Stomach smooth muscle (tissue), 2 donors: ENCODE data around the gene GRK6.
A peak's percentile ranks its signal among the peaks of the same experiment; 100 is the strongest.
"Not testable (repeated sequence)": the region's sequence is repeated elsewhere in the genome, so short reads cannot be mapped to it uniquely, and the experiment has no call there.

Source experiments
- H3K27ac ChIP-seq: one replicate; pipeline ENCODE4 v1.7.0; 2013; ENCODE audit warnings: mild to moderate bottlenecking, low read length, inconsistent platforms
- H3K27me3 ChIP-seq, 2 donors: one replicate each; pipeline ENCODE4 v1.7.0; 2013; ENCODE audit warnings: low read length in 2 of 2; ENCODE audit not compliant: insufficient read depth in 2 of 2, control insufficient read depth in 1 of 2
- H3K36me3 ChIP-seq, 2 donors: one replicate each; pipeline ENCODE4 v1.7.0; 2013; ENCODE audit warnings: low read length in 2 of 2; ENCODE audit not compliant: control insufficient read depth in 2 of 2, insufficient read depth in 2 of 2
- H3K4me1 ChIP-seq: one replicate; pipeline ENCODE4 v1.7.0; 2013; ENCODE audit warnings: low read length; ENCODE audit not compliant: control insufficient read depth, insufficient read depth
- H3K4me3 ChIP-seq, 2 donors: one replicate each; pipeline ENCODE4 v1.7.0; 2013; ENCODE audit warnings: low read length in 2 of 2
- H3K9ac ChIP-seq, 2 donors: one replicate each; pipeline ENCODE4 v1.7.0; 2013; ENCODE audit warnings: low read length in 2 of 2, mild to moderate bottlenecking in 1 of 2
- H3K9me3 ChIP-seq, 2 donors: one replicate each; pipeline ENCODE4 v1.7.0; 2013; ENCODE audit warnings: low read length in 2 of 2; ENCODE audit not compliant: control insufficient read depth in 2 of 2
- donor health status: healthy.
- donor health status: Pancreatic carcinoma.

GRK6 gene

DNA sequence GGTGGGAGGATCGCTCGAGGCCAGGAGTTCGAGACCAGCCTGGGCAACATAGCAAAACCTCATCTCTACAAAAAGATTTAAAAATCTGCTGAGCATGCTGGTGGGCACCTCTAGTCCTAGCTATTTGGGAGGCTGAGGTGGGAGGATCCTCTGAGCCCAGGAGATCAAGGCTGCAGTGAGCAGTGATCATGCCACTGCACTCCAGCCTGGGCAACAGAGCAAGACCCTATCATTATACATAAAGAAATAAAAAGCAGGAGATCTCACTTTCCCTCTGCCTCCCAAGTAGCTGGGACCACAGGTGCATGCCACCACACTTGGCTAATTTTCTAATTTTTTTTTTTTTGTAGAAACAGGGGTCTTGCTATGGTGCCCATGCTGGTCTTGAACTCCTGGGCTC is 59.3 kb downstream of the GRK6 start:
- H3K9ac ChIP-seq, H3K9me3 ChIP-seq, H3K4me3 ChIP-seq, H3K27me3 ChIP-seq: not testable (repeated sequence)
- peaks cover 78% of the 10 kb centered on the region for H3K4me1 ChIP-seq
- peak overlapping the region; percentile 78 for H3K27ac ChIP-seq
- peaks cover 51 to 56% of the 10 kb centered on the region in 2 donors for H3K36me3 ChIP-seq

DNA sequence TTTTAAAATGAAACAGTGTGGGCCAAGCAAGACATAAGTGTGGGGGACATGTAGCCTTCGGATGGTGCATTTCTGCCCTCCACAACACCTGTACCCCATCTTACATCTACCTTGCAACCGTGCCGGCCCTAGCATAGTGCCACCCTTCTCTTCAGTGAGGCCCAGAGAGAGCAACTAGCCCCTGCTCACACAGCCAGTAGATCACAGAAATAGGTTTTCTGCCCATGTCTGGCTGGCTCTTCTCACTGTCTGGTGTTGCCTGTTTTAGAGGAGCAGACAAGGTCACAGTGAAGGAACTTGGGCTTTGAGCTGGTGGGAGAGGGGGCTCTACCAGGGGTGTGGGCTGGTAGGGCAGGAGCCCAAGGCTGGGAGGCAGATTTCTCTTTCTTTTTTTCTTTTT is 59.8 kb downstream of the GRK6 start:
- Histone ChIP-seq H3K36me3 (peaks cover 51 to 59% of the 10 kb centered on the region in 2 donors), H3K27me3 (no peaks in the 10 kb centered on the region), H3K4me1 (peaks cover 80% of the 10 kb centered on the region), H3K27ac (no peak overlapping the region), H3K9me3 (no peaks in the 10 kb centered on the region), H3K9ac (no peak overlapping the region), H3K4me3 (no peak overlapping the region)

DNA sequence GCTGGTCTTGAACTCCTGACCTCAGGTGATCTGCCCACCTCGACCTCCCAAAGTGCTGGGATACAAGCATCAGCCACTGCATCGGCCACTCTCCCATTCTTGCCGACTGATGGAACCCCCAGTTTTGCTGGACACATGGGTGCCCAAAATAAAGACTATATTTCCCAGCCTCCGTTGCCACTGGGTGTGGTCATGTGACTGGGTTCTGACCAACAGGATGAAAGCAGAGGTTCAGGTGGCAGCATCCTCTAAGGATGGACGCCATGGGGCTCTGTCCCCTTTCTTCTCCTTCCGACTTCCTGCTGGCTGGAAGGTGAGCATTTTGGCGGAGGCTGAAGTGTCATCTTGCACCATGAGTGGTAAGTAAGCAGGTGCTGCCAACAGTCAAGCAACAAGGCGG is 60.7 kb downstream of the GRK6 start:
- H3K9me3 ChIP-seq, result no peaks in the 10 kb centered on the region
- H3K27me3 ChIP-seq, result no peaks in the 10 kb centered on the region
- no peak overlapping the region for H3K4me3 ChIP-seq
- H3K4me1 ChIP-seq, result peaks cover 81% of the 10 kb centered on the region
- H3K9ac ChIP-seq, result no peak overlapping the region
- H3K27ac ChIP-seq, result peak overlapping the region; percentile 77
- H3K36me3 ChIP-seq, result peaks cover 50 to 55% of the 10 kb centered on the region in 2 donors

DNA sequence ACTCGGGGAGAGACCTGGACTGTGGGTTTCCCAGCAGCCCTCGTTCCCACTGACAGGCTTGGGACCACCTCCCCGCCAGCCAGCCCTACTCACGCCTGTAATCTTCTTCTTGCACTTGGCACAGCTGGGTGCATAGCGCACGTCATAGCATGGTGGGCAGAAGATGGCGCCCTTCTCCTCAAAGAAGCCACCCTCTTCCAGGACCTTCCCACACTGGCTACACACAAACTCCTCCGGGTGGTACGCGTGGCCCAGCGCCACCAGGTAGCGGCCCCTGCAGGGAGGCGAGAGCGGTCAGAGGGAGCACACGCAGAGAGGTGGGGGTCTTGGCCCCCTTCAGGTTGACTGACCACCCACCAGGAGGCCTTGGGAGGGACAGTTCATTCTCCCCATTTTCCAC is 61.5 kb downstream of the GRK6 start:
- H3K4me3 ChIP-seq, result no peak overlapping the region
- H3K9me3 ChIP-seq, result no peaks in the 10 kb centered on the region
- H3K27me3 ChIP-seq, result no peaks in the 10 kb centered on the region
- H3K27ac ChIP-seq, result peak overlapping the region; percentile 77
- peaks cover 81% of the 10 kb centered on the region for H3K4me1 ChIP-seq
- H3K9ac ChIP-seq, result no peak overlapping the region
- H3K36me3 ChIP-seq, result peaks cover 52 to 58% of the 10 kb centered on the region in 2 donors

DNA sequence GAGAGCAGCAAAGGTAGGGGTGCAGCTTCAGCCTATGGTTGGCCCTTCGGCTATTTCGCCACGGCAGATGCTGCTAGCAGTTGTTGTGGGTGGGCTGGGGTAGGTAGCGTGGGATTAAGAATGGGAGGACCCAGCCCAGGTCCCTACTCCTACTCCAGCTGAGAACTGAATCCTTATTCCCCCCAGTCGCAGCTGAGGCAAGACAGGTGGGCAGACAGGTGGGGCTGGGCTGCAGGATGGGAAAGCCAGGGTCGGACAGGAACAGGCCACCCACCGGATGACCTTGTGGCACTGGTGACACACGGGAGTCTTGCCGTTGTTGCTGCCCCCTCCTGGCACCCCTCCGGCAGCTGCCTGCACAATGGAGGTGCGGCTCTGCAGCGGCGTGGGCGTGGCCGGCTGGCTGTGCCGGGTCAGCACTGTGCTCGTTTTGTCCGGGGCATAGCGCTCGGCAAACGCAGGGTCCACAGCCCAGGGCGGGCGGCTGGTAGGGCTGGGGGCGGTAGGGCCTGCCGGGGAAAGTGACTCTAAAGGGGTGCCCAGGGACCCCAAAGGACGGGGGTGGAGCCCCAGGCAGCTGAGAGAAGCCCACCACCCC is 62.7 kb downstream of the GRK6 start:
- H3K36me3 ChIP-seq, result peaks cover 49 to 56% of the 10 kb centered on the region in 2 donors
- no peaks in the 10 kb centered on the region for H3K9me3 ChIP-seq
- no peaks in the 10 kb centered on the region for H3K27me3 ChIP-seq
- H3K4me1 ChIP-seq, result peaks cover 81% of the 10 kb centered on the region
- H3K27ac ChIP-seq, result peak overlapping the region; percentile 77
- H3K4me3 ChIP-seq, result no peak overlapping the region
- no peak overlapping the region for H3K9ac ChIP-seq

DNA sequence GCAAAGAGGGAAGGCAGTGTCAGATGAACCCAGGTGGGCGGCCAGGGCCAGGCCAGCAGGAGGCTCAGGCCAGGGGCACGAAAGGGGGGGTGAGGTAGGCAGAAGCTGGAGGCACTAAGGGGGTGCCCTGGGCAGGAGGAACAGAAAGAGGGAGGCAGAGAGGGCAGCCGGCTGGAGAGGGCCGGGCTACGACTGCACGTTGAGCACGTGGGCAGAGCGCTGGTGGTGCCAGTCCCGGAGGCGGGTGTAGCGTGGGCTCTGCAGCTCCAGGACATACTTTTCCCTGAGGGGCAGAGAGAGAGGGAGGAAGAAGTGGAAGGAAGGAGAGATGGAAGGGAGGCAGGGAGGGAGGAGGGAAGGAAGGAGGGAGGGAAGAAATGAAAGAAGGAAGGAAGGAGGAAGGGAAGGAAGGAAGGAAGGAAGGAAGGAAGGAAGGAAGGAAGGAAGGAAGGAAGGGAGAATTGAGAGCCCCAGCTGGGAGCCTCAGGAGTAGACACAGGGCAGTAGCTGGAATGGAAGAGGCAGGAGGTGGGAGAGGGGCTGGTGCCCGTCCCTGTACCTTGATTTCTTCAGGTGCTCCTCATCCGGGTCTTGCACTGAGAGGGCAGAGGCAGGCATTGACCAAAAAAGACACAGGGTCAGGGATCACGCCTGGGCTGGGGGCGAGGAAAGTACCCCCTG is 64.0 kb downstream of the GRK6 start:
- Histone ChIP-seq H3K9ac (peak overlapping the region in 1 of 2 donors; percentile 18), H3K4me1 (peaks cover 81% of the 10 kb centered on the region), H3K36me3 (peaks cover 46 to 49% of the 10 kb centered on the region in 2 donors), H3K27me3 (no peaks in the 10 kb centered on the region), H3K27ac (peak overlapping the region; percentile 77), H3K9me3 (no peaks in the 10 kb centered on the region), H3K4me3 (peak overlapping the region in 1 of 2 donors; percentile 22)

DNA sequence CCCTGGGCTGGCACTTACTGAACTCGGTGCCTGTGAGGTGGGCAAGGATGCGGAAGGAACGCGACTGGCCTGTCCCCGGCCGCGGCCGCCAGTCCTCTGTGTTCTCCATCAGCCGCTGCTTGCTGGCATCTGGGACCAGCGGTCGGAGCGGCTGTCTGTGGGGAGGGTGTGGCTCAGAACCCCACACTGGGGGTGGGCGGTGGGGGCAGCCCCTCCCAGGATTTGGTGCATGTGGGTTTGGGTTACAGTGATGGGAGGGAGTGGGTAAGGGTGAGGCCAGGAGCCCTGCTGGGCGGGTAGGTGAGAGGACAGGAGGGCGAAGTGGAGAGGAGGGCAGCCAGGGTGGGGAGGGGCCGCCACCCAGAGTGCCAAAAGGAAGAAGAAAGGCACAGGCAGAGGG is 64.5 kb downstream of the GRK6 start:
- peaks cover 45 to 52% of the 10 kb centered on the region in 2 donors for H3K36me3 ChIP-seq
- H3K4me1 ChIP-seq, result peaks cover 82% of the 10 kb centered on the region
- peak overlapping the region; percentile 77 for H3K27ac ChIP-seq
- H3K27me3 ChIP-seq, result no peaks in the 10 kb centered on the region
- H3K9ac ChIP-seq, result no peak overlapping the region
- H3K9me3 ChIP-seq, result no peaks in the 10 kb centered on the region
- H3K4me3 ChIP-seq, result peak overlapping the region in 1 of 2 donors; percentile 15

DNA sequence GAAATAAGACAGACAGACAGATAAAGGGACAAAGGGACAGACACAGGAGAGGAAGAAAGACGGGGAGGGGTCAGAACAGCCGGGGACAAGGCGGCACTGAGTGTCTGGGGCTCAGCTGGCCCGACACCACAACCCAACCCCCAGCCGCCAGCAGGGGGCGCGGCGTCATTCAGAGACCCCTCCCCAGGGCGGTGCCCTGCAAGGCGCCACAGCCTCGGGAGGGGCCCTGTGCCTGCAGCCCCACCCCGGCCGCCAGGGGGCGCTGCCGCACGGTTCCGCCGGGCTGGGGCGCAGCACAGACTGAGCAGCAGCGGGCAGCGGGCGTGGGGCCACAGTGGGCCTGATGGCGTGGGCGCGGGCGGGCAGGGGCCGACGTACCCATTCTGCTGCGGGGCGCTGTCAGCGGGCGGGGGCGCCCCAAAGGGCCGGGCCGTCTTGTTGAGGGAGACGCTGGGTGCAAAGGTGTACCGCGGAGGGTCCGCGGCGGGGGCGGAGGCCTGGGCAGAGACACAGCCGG is 65.0 kb downstream of the GRK6 start:
- H3K27ac ChIP-seq, result peak overlapping the region; percentile 77
- H3K4me1 ChIP-seq, result peaks cover 83% of the 10 kb centered on the region
- no peaks in the 10 kb centered on the region for H3K27me3 ChIP-seq
- H3K9me3 ChIP-seq, result no peaks in the 10 kb centered on the region
- H3K9ac ChIP-seq, result no peak overlapping the region
- H3K4me3 ChIP-seq, result no peak overlapping the region
- peaks cover 44 to 47% of the 10 kb centered on the region in 2 donors for H3K36me3 ChIP-seq

DNA sequence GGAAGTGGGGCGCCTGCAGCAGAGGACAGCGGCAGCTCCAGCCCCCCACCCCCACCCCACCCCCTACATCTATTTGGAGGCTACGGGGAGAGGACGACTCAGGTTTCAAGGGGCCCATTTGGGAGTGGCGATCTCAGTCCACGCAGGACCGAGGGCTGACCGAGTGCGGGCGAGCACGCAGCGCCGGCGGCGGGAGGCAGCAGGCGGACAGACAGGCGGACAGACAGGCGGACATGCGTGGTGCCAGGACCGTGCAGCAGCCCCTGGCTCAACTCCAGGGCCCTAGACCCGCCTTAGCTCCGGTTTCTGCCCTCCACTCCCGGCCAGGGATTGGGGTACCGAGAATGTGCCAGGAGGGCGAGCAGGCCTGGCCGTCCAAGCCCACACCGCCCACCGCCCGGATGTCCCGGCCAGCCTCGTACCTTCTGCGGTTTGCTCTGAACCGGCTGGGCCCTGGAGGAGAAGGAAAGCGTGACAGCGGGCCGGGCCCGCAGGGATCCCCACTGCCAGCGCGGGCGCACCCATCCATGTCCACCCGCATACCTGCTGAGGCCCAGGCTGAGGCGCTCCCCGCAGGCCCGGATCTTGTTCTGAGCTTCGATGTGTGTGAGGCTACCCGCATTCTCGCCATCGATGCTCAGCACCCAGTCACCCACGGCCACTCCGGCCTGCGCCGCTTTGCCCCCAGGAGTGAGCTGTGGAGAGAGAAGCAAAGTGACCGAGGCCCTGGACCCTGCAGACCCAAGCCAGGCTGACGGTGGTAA is 65.7 kb downstream of the GRK6 start:
- Histone ChIP-seq H3K4me3 (peak overlapping the region; percentile 58 to 85), H3K9ac (peak overlapping the region; percentile 75 to 76), H3K27ac (peak overlapping the region; percentile 100), H3K27me3 (no peaks in the 10 kb centered on the region), H3K36me3 (peaks cover 42 to 46% of the 10 kb centered on the region in 2 donors), H3K4me1 (peaks cover 83% of the 10 kb centered on the region), H3K9me3 (no peaks in the 10 kb centered on the region)
